Measurements from ENCODE around the gene AP1S3.

AP1S3 gene

DNA sequence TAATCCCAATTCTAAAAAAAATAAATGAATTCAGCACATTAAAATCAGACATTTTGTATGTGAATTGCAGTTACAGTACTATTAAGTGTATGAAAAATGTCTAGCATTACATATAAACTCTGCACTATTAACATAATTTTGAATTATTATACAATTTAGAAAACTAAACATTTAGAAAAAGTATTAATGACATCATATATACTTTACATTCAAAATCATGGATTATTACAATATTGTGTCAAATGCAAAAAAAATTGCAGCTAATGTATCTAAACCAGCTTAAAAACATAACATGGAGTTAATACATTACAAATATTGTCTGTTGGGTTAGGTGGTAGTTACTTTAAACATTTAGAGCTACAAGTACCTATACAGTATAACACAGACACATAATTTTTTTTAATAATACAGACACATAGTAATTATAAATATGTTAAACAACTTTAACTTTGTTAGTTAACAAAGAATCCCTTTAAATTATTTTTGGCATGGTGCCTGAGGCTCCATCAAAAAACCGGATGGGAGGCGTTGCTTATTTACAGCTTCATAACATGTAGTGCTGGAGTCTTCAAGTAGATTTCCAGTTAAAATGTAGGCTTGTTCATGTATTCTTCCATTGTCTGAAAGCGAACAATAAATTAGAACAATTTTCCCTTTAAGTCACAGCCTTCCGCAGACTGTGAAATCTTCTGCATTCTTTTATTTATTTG is 79.1 kb downstream of the AP1S3 start:
- DNase-seq, result no peak

DNA sequence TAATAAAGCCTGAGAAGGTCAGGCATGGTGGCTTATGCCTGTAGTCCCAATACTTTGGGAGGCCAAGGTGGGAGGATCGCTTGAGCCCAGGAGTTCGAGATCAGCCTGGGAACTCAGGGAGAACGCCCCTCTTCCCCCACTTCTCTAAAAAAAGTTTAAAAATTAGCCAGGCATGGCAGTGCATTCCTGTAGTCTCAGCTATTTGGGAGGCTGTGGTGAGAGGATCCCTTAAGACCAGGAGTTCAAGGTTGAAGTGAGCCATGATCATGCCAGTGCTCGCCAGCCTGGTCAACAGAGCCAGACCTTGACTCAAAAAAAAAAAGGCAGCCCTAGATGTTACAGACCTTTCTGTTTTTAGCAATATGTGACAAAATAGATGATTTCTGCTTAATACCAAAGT is 83.4 kb downstream of the AP1S3 start:
- no peak for DNase-seq

DNA sequence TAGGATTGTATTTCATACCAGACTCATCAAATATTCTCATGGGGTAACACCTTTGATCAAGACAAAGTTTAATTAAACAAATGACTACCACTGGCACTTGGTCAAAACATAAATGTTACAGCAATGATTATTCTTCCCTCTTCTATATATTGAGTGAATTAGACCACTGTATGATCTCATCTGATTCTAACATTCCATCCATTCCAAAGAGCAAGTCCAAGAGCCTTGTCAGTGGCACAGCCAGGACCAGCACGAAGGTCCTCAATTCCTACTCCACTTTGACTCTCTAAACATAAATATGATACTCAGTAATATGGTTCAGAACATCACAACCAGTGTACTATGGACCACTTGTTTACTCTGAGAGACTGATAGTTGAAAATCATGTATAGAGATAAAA is 86.4 kb downstream of the AP1S3 start:
- no peak for DNase-seq

DNA sequence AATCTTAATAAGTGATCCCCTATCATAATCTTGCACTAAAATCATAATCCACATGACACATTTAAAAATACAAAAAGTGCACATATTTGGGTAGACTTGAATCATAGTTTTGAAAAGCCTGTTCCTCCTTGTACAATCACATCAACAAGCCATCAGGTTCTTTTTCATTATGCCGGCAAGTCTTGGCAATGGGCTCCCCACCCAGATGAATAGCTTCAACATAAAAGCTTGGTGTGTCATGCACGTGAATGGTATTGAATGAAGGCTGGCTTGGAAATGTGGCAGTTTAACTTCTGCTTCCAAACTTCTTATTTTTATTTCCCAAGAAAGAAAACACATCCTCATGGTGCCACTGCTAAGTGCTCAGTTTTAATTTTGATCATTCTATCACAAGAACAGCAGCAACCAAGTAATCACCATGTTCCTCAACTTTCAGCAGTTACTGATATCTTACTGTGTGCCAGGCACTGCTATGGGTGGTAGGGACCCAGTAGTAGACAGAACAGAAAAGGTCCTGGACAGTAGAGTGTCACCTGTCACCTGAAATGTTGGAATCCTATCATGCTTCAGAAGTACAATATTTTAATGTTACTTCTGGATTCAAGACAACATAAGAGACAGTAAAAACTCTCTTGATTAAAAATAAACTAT is 89.9 kb downstream of the AP1S3 start:
- DNase-seq, result no peak

DNA sequence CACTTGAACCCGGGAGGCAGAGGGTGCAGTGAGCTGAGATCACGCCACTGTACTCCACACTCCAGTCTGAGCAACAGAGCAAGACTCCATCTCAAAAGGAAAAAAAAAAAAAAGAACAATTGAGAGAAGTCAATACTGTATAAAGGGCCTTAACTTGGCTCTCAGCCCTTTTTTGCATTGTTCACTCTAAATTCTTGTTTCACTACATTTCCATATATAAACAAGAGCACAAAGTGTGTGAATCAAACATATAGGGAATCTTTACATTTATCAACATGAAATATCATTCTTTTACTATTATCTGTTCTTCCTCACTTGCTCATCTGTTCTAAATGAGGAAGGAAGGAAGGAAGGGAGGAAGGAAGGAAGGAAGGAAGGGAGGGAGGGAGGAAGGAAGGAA is 90.8 kb downstream of the AP1S3 start:
- DNase-seq, result no peak

DNA sequence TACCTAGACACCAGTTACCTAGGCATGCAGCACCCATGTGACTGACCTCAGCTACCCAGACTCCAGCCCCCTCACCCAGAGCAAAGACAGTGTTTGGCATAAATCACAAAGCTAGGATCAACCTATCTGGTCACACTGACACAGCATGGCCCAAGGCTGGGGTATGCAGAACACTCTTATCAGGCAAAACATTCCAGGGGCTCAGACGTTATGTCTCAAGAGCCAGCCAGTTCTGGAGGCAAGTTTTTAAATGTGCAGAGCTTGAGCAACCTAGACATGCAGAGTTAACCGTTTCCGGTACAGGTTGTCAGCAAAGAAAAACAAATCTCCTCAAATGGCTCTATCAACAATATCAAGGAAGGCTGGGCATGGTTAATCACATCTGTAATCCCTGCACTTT is 92.8 kb downstream of the AP1S3 start:
- no peak for DNase-seq

DNA sequence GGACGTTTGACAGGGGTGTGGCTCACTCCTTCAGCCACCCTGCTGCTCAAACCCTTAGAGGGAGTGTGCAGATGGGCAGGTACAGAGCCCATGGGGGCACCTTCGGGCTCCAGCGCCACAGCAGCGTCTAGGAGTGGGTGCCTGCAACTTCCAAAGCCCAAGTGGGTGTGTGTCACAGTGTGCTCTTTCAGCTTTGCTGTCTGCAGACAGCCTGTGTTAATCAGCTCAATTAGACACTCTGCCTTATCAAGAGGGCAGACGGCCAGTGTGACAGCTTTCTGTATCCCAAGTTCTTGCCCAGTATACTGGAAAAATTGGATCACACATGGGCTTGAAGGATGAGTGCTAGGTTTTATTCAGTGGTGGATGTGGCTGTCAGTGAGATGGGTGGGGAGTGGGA is 96.7 kb downstream of the AP1S3 start:
- no peak for DNase-seq

DNA sequence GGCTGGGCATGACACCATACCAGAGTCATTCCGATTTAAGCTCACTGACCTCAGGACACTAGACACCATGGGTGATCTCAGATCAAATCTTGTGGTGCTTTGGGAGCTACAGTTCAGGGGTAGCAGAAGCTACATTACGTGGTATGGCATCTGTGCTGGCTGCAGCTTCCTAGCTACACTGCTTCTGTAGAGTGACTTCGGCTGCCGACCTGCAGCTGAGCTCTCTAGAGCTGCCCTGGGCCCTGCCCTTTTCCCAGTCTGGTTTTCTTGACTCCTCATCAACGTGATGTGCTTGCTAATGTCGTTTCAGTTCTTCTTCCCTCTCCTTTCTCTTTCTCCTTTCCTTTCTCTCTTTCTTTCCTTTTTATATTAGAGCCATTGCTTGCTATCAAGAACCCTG is 100.2 kb downstream of the AP1S3 start:
- no peak for DNase-seq

DNA sequence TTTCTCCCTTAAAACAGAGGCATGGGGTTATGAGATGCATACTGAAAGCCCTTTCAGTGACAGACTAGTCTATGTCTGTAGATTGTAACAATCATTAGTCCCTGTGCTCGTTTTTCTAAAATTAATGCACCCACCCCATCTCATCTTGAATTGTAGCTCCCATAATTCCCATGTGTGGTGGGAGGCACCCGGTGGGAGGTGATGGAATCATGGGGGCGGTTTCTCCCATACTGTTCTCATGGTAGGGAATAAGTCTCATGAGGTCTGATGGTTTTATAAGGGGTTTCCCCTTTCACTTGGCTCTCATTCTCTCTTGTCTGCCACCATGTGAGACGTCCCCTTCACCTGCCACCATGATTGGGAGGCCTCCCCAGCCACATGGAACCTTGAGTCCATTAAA is 100.9 kb downstream of the AP1S3 start:
- no peak for DNase-seq

DNA sequence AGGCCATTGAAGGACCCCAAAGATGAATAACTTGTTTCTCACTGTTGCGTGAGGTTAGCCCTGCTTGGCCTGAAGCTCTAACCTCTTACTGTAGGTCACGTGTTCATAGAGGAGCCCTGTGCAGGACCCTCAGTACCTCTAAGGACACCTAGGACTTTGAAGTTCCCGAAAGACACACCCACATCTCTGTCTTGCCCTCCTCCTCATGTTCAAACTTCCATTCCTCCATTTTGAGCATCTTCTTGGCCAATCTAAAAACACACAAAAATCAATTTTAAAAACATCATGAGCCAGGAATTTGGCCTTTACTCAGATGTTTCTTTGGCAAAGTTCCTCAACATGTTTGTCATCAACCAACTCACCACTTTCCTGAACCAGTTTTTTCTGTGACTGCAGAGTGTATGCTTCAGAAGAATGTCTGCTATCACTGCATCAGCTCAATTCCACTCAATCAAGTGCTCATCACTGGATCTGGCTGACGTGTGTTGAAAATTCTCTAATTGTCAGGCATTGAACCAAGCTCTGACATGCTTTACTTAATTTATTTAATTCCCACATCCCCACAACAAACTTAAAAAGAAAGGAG is 101.6 kb downstream of the AP1S3 start:
- DNase-seq, result peak; percentile 41

DNA sequence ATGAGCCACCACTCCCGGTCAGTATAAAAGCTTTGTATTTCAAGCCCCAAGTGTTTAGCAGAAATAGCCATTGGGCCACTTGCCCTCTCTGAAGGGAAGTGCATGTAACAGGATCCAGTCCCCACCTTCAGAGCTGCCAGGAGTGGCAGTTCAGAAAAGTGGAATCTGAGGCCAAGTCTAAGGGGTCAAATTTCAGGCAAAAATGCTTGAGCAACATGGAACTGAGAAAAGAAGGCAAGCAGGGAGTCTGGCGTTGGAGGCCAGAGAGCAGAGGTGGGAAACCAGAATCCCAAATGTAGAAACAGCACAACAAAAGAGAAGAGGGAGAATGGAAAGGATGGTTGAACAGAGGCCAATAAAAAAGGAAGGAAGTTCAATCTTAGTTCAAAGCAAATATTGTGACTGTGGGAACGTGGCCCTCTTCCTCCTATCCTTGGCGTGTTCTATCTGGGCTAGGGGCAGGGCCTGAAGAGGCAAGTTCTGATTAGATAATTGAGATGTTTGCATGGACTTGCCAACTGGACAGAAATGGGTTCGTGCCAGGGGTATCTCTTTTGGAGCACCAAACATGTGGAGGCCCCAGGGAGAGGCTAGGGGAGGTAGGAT is 102.2 kb downstream of the AP1S3 start:
- DNase-seq, result no peak

DNA sequence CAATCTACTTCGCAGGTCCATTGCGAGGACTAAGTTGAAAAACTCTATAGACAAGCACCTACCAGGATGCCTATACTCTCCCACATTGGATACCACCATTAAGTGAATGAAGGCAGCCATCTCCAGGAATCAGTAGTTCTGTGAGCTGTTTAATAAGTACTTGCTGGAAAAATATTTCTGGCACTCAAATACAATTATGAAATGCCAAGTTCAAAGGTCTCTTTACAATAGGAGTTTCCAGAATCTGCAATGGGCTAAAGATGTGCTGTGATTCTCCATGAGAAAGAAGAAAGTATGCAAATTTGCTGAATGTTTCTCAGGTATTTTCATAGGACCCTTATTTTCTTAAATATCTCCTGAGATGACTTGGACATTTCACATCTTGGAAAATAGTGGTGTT is 103.0 kb downstream of the AP1S3 start:
- DNase-seq, result no peak

DNA sequence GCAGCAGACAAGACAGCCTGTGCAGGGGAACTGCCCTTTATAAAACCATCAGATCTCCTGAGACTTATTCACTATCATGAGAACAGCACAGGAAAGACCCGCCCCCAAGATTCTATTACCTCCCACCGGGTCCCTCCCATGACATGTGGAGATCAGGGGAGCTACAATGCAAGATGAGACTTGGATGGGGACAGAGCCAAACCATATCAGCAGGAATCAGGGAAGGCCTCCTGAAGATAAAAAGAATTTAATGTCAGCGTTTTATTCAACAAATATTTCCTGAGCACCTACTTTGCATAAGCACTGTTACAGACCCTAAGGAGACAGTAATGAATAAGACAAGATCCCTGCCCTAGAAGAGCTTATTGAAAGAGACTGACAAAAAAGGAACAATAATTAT is 105.0 kb downstream of the AP1S3 start:
- DNase-seq, result no peak

DNA sequence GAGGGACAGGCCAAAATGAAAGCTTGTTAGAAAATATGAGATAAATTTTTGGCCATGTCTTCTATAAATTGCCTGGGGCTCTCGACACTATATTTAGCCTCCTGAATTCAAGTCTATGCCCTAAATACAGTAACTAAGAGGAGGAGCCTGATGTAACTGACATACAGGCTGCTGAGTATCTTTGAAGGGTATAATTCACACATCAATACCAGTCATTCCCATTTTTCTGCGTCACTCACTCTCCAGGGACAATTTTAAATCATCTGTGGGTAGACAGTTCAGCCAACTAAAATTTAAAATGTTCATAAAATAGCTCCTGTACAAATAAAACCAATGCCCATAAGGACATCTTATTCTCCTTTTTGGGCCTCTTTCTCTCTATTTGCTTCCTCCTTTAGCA is 105.9 kb downstream of the AP1S3 start:
- DNase-seq, result no peak

DNA sequence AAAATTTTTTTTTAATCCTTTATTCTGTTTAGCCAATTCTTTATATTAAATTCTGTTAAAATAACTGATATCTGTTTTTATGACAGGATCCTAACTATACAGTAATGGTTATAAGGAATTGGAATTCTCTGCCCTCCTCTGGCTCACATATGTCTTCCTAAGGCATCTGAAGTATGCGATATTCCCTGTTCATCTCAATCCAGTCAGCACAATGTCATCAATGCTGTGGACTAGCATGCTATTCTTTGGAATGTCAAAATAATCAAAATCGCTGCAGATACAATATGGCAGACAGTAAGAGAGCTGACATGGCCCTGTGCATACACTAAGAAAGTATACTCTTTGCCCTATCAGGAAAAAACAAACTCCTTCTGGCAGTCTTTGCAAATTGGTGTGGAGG is 107.6 kb downstream of the AP1S3 start:
- DNase-seq, result no peak

DNA sequence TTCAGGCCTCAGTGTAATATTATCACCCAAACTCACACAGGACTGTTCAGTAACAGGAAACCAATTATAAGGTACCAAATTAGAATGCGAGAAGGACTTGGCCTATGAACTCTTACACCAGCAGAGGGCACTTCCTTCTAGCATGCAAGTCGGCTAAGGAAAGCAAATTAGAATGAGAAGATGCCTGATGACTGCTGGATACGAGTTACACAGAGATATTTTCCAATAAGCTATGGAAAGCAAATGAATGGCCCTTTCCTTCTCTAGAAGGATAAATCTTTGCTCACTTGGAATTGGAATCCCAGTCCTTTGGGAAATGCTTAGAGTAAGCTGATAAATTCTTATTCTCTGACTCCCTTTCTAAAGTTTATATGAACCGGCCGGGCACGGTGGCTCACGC is 109.8 kb downstream of the AP1S3 start:
- peak; percentile 34 for DNase-seq

DNA sequence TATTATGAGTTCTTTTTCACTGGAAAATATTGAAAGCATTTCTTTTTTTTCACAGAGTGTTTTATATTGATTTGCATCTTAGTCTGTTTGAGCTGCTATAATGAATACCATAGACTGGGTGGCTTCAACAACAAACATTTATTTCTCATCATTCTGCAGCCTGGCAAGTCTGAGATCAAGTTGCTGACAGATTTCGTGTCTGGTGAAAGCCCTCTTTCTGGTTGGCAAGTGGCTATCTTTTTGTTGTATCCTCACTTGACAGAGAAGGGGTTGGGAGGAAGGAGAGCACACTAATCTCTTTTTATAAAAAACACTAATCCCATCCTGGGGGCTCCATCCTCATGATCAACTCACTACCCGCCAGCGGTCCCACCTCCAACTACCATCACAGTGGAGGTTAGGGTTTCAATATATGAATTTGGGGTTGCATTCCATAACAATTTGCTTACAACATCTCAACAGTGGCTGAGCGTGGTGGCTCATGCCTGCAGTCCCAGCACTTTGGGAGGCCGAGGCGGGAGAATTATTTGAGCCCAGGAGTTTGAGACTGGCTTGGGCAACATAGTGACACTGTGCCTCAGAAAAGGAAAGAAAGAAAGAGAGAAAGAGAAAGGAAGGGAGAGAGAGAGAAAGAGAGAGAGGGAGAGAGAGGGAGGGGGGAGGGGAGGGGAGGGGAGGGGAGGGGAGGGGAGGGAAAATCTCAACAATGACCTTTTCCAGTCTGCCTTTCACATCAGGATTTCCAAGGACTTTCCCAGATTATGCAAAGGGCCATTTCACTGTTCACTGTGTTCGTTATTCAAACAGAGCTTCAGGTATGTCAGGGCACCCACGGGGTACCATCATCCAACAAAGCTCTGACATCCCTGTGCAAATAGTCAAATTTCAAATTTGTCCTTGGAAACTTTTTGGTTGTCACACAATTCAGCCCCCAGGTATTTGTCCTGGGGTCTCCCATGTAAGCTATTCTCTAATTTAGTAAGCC is 111.1 kb downstream of the AP1S3 start:
- no peak for DNase-seq

DNA sequence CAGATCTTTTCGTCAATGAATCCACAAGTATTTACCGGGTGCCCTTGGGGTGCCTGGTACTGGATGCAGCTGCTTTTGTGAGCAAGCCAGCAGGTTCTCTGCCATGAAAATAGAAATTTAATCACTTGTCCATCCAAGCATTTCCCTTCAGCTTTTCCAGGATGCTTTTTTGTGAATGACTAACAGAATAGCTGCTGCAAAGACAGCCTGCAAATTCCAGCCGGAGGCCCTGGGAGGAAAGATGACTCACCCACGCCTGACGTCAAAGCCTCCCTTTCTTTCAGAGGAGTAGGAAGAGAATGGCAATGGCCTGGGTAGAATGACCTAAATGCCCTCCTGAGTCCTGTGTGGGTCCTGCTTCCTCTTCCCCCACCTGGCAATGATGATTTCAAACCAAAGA is 111.9 kb downstream of the AP1S3 start:
- peak; percentile 63 for DNase-seq

DNA sequence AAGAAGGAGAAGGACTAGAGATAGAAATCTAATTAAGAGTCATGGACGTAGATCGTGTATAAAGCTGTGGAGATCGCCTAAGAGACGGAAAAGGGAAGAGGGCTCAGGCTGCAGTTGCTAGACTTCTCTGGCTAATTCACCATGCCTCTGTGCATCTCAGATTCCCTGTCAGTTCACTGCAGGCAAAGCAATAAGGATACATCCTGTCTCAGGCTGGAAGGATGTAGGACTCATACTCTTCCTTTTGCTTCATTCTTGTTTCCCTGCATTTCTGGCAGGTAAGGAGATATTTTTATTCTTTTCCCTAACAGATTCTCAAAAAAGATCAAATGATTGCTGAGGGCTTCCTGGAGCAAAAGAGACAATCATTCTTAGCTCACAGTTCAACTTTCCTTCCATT is 112.5 kb downstream of the AP1S3 start:
- no peak for DNase-seq

DNA sequence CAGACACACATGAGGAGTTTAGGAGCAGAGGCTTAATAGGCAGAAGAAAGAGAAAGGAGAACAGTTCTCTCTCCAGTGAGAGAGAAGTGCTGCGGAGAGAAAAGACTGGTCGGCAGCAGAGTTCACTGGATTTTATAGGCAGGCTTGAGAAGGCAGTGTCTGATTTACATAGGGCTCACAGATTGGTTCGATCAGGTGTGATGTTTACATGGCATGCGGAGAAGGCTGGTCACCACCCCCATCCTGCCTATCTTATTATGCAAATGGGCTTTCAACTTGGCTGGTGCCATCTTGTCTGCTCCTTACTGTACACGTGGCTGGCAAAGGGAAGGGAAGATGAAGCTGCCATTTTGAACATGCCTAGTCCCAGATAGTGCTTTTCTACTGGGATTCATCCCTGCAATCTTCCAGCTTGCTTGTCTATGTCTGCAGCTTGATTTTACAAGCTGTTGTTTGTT is 113.4 kb downstream of the AP1S3 start:
- no peak for DNase-seq

DNA sequence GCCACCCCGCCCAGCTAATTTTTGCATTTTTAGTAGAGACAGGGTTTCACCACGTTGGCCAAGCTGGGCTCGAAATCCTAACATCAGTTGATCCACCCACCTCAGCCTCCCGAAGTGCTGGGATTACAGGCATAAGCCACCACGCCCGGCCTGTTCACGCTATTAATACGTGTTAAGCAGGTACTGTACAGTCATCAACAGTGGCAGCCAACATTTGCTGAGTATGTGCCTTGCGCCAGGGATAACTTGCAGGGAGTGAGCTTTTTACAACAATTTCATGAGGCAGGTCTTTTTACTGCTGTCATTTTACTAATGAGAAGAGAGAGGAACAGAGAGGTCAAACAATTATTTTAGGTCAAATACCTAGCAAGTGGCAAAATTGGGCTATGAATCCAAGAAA is 115.2 kb downstream of the AP1S3 start:
- no peak for DNase-seq

DNA sequence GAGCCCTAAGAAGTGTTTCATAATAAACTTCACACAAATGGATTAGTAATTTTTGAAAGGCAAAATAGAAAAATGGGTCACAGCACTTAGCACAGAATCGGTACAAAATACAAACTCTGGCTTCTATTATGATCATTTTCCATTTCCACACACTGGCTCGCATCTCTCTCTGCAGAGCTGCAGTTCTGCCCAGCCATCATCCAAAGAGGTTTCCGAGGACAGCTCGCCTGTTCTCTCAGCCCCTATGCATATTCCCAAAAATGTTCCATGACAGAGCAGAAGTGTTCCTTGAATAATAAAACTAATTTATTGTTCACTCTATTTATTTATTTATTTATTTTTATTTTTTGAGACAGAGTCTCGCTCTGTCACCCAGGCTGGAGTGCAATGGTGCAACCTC is 115.6 kb downstream of the AP1S3 start:
- DNase-seq, result no peak

DNA sequence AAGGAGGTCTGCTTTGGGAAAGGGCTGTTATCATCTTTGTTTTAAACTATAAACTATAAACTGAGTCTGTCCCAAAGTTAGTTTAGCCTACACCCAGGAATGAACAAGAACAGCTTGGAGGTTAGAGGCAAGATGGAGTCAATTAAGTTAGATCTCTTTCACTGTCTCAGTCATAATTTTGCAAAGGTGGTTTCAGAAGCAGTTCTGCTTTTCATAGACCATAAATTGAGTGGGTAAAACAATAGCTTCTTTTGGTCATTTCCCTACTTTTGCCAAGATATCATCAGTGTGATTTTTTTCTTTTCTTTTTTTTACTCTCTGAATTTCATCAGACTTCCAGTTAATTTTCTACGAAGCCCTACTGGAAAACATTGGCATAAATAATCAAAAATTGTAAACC is 117.0 kb downstream of the AP1S3 start:
- no peak for DNase-seq
